Ishikawa (cell line): ENCODE measurements around the gene OR56A3.

Source experiments
- CEBPB ChIP-seq: IDR thresholded peaks from 2 replicates; pipeline ENCODE4 v1.6.1; 2012
- CREB1 ChIP-seq: IDR thresholded peaks from 2 replicates; pipeline ENCODE4 v1.6.1; 2012; ENCODE audit warnings: low read depth
- EGR1 ChIP-seq: IDR thresholded peaks from 2 replicates; pipeline ENCODE4 v1.6.1; 2012
- EP300 ChIP-seq: IDR thresholded peaks from 2 replicates; pipeline ENCODE4 v1.6.1; 2012; ENCODE audit warnings: borderline replicate concordance
- FOXM1 ChIP-seq: IDR thresholded peaks from 2 replicates; pipeline ENCODE4 v1.6.1; 2012; ENCODE audit warnings: low read depth, borderline replicate concordance
- MAX ChIP-seq: IDR thresholded peaks from 2 replicates; pipeline ENCODE4 v1.6.1; 2012
- NFIC ChIP-seq: IDR thresholded peaks from 2 replicates; pipeline ENCODE4 v1.6.1; 2012
- RAD21 ChIP-seq: IDR thresholded peaks from 2 replicates; pipeline ENCODE4 v1.6.1; 2012; ENCODE audit warnings: low read depth
- REST ChIP-seq: IDR thresholded peaks from 2 replicates; pipeline ENCODE4 v1.6.1; 2012; ENCODE audit warnings: low read depth, mild to moderate bottlenecking
- TAF1 ChIP-seq: IDR thresholded peaks from 2 replicates; pipeline ENCODE4 v1.6.1; 2012; ENCODE audit warnings: low read depth, mild to moderate bottlenecking
- TCF12 ChIP-seq: IDR thresholded peaks from 2 replicates; pipeline ENCODE4 v1.6.1; 2012; ENCODE audit warnings: low read depth
- TEAD4 ChIP-seq: IDR thresholded peaks from 2 replicates; pipeline ENCODE4 v1.6.1; 2012
- USF1 ChIP-seq: IDR thresholded peaks from 2 replicates; pipeline ENCODE4 v1.6.1; 2012
- YY1 ChIP-seq: IDR thresholded peaks from 2 replicates; pipeline ENCODE4 v1.6.1; 2012; ENCODE audit warnings: low read depth
- ZBTB7A ChIP-seq: IDR thresholded peaks from 2 replicates; pipeline ENCODE4 v1.6.1; 2012; ENCODE audit warnings: low read depth

Gene OR56A3, protein sequence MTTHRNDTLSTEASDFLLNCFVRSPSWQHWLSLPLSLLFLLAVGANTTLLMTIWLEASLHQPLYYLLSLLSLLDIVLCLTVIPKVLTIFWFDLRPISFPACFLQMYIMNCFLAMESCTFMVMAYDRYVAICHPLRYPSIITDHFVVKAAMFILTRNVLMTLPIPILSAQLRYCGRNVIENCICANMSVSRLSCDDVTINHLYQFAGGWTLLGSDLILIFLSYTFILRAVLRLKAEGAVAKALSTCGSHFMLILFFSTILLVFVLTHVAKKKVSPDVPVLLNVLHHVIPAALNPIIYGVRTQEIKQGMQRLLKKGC

DNA sequence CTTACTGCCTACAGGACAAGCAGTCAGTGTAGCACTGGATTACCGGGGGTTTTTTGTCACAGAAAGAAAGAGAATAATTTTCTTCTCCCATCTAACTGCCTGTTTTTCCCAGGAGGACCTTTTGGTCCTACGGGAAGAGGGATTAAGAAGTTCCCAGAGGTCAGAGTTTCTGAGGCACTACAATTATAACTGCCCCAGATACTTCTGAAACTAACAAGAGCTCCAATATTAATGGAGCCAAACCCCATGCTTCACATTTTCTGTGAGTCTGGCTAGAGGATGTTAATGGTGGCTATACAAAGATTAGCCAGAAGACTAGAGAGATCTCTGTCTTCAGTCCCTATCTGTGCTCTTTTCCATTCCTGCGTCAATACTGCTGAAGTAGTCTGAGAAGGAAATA lies at the start of gene OR56A3:
OR56A3 (plus strand) TSS at position 301 of the 400 bp plus-strand sequence. CDS start 5,096 bp downstream, outside the sequence.
- TF ChIP-seq REST: no peak
- no peak for TF ChIP-seq TEAD4
- TF ChIP-seq YY1: no peak
- TF ChIP-seq TAF1: no peak
- TF ChIP-seq USF1: no peak
- no peak for TF ChIP-seq FOXM1

DNA sequence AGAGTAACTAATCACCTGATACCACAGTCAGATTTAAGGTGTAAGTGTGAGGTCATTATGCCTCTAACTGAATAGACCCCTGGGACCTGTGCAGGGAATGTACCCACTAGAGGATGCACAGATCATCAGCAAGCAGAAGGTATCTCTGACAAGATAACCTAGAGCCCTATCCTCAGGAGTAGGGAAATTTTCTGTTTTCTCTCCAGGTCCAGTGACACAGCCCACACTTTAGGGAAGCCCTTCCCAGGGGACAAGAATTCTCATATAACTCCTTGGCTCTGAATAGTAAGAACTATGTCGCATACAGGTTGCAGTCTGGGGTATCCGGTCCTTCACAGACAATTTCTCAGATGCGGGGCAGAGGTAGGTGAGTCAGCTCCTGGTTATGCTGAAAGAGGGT lies 49.1 kb upstream of the OR56A3 start, which contains the start of gene OR52E5:
OR52E5 (plus strand) TSS at position 301 of the 400 bp plus-strand sequence. CDS start 7,569 bp downstream, outside the sequence.
- TF ChIP-seq USF1 (no peak), FOXM1 (no peak), RAD21 (no peak), CREB1 (no peak), TEAD4 (no peak), EP300 (no peak), YY1 (no peak), ZBTB7A (no peak), NFIC (no peak)

- no peak for TF ChIP-seq EP300
- no peak for TF ChIP-seq ZBTB7A
- TF ChIP-seq TCF12: no peak
- no peak for TF ChIP-seq TEAD4
- TF ChIP-seq YY1: no peak
- no peak for TF ChIP-seq CREB1
- no peak for TF ChIP-seq MAX
- TF ChIP-seq NFIC: no peak
- TF ChIP-seq EGR1: no peak
- TF ChIP-seq CEBPB: no peak
- no peak for TF ChIP-seq RAD21
- no peak for TF ChIP-seq TAF1
- no peak for TF ChIP-seq USF1
- no peak for TF ChIP-seq REST
- TF ChIP-seq FOXM1: no peak
Observed at GRCh38 chr11:5899534-5899933, 42.5 kb upstream of the OR56A3 start.

DNA sequence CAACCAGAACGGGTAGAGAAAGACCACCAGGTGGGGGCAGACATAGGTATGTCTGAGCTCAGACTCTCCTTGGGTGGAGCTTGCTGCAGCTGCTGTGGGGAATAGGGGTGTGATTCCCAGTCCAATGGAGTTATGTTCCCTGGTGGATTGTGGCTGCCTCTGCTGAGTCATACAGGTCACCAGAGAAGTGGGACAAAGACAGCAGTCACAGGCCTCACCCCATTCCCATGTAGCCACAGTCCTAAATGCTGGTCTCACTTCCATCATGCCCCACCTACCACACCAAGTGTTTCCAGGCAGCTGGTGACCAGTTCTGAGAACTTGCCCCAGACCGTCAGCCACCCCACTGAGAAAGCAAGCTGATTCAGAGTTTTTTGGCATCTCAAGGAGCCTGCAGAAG lies 31.5 kb upstream of the OR56A3 start:
- TF ChIP-seq CEBPB (no peak), RAD21 (no peak), USF1 (no peak), TAF1 (no peak)

DNA sequence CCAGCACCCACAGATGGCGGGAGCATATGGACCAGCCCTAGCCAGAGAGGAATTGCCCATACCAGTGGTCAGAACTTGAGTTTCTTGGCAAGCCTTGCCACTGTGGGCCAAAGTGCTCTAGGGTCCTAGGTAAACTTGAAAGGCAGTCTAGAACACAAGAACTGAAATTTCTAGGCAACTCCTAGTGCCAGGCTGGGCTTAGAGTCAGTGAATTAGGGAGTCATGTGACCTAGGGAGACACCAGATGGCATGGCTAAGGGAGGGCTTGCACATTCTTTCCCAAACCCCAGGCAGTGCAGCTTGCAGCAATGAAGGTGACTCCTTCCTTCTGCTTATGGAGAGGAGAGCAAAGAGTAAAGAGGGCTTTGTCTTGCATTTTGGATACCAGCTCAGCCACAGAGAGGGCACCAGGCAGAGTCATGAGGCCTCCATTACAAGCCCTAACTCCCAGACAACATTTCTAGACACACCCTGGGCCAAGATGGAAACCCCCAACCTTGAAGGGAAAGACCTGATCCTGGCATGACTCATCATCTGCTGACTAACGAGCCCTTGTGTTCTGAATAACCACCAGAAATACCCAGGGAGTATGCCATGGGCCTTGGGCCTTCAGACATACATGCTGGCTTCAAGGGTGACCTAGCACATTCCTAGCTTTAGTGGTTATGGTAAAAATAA lies 19.2 kb upstream of the OR56A3 start:
- TF ChIP-seq CEBPB (no peak), REST (no peak)
